Spleen (tissue), 11 donors: ENCODE results near the gene CCDC83. TPM values are rescaled to one million over a fixed set of nuclear protein-coding genes. Genes with fewer than 3 reads are reported as not detected.

Experiments used
- DNase-seq: peaks from one replicate; pipeline ENCODE4 v3.0.0-alpha.2; 2020
- H3K27ac ChIP-seq, 8 donors: fragments of 200-600 bp; sonication (generic) in 7 of 8; 1 replicate in 4 of 8; 2 replicates in 4 of 8; pipeline versions ENCODE4 v1.5.0 to v1.8.0; 2016 to 2021; ENCODE audit warnings: inconsistent platforms in 4 of 8, mild to moderate bottlenecking in 4 of 8, moderate library complexity in 1 of 8
- H3K27me3 ChIP-seq, 7 donors: fragments of 200-600 bp; sonication (generic) in 6 of 7; replicated peaks in 1 of 7; 1 replicate in 4 of 7; 2 replicates in 3 of 7; pipeline versions ENCODE4 v1.5.0 to v1.8.0; 2016 to 2021; ENCODE audit warnings: inconsistent platforms in 3 of 7, mild to moderate bottlenecking in 1 of 7
- H3K36me3 ChIP-seq, 6 donors: fragments of 200-600 bp; sonication (generic) in 5 of 6; 1 replicate in 4 of 6; 2 replicates in 2 of 6; pipeline versions ENCODE4 v1.5.0 to v1.8.0; 2016 to 2021; ENCODE audit warnings: inconsistent platforms in 2 of 6
- H3K4me1 ChIP-seq, 6 donors: fragments of 200-600 bp; sonication (generic) in 5 of 6; 1 replicate in 3 of 6; 2 replicates in 3 of 6; pipeline versions ENCODE4 v1.5.0 to v1.8.0; 2016 to 2021; ENCODE audit warnings: inconsistent platforms in 3 of 6
- H3K4me3 ChIP-seq, 8 donors: fragments of 200-600 bp; sonication (generic) in 7 of 8; 1 replicate in 4 of 8; 2 replicates in 4 of 8; pipeline versions ENCODE4 v1.5.0 to v1.8.0; 2016 to 2021; ENCODE audit warnings: inconsistent platforms in 4 of 8, mild to moderate bottlenecking in 4 of 8, moderate library complexity in 2 of 8
- H3K9me3 ChIP-seq, 8 donors: fragments of 200-600 bp; sonication (generic) in 7 of 8; 1 replicate in 4 of 8; 2 replicates in 4 of 8; pipeline versions ENCODE4 v1.5.0 to v1.8.0; 2016 to 2021; ENCODE audit warnings: inconsistent platforms in 4 of 8
- CTCF ChIP-seq, 11 experiments: fragments of 200-600 bp in 7 of 11; fragments of 450-650 bp in 4 of 11; sonication (generic) in 4 of 11; IDR thresholded peaks in 8 of 11; conservative IDR thresholded peaks in 3 of 11; 1 replicate in 7 of 11; 2 replicates in 4 of 11; pipeline versions ENCODE4 v1.4.0 to v1.8.0; 2016 to 2021; ENCODE audit warnings: antibody characterized with exemption in 11 of 11, inconsistent platforms in 4 of 11, mild to moderate bottlenecking in 1 of 11
- POLR2A ChIP-seq, 3 donors: fragments of 450-650 bp; IDR thresholded peaks; one replicate each; pipeline ENCODE4 v1.5.1; 2017; ENCODE audit warnings: antibody characterized with exemption in 3 of 3, mild to moderate bottlenecking in 1 of 3
- POLR2AphosphoS5 ChIP-seq, 3 donors: sonication (generic); formaldehyde crosslinking; IDR thresholded peaks; one replicate each; pipeline ENCODE4 v1.5.1; 2017; ENCODE audit warnings: antibody characterized with exemption in 3 of 3
- WGBS, 5 donors: extraction: QIAGEN DNeasy Blood & Tissue Kit in 3 of 5; methylation state at CpG; one replicate each; pipeline versions ENCODE4 v1.1.5 to v1.1.7; 2013 to 2018; 5-methylcytosine and 5-hydroxymethylcytosine counted together
- intact Hi-C: fragments of 100-400 bp; cut with DNase I; formaldehyde crosslinking; loops from one replicate; pipeline ENCODE4 v1.15.0; 2023; ENCODE audit warnings: low total_unique reads
- polyA plus RNA-seq, 3 donors: library from polyadenylated mRNA; stranded (reverse); fragments of 200-250 nt; gene quantifications; one replicate each; pipeline ENCODE4 v1.2.1, GENCODE V29; 2013
- total RNA-seq, 7 donors: library from RNA; depleted of rRNA in 3 of 7; stranded (reverse); fragments of >200 nt in 3 of 7; fragmentation: NEBNext Ultra II Directional in 4 of 7; extraction: Animal tissue kit (Norgen Biotek cat#: 25700) in 4 of 7; gene quantifications; one replicate each; pipeline versions ENCODE4 v1.1.0 to v1.2.1, GENCODE V29; 2016 to 2021
- donor health status: healthy with polysubstance abuse.
- donor health status: DM: no; HTN: no; CAD: no; lungs with moderate emphysema.
- donor health status: DM: no; HTN: no; CAD: no.
- donor health status: Bipolar disorder and iron deficiency.
- donor health status: healthy.
- donor health status: DM: no; HTN: no; CAD: no.
- donor health status: DM: yes; HTN: yes; CAD: no.

The CCDC83 gene
- total and polyA plus RNA-seq, 10 donors: not detected

GRCh38 chr11:85884581-85885021 lies 29.4 kb downstream of the CCDC83 start:
- H3K9me3 ChIP-seq: no peaks in the 10 kb centered on the region
- intact Hi-C loops: no loop called here
- H3K4me1 ChIP-seq: no peaks in the 10 kb centered on the region
- TF ChIP-seq CTCF (IDR thresholded peaks at IDR 0.05 in 8 of 11, conservative IDR thresholded peaks at IDR 0.05 in 3 of 11) (no peak), POLR2A (IDR thresholded peaks at IDR 0.05) (no peak), POLR2AphosphoS5 (IDR thresholded peaks at IDR 0.05) (no peak)
- WGBS, 5 donors: 72 to 79% (median 78%) methylated on average over 4 of the region's 4 CpGs
- no peak overlapping the region for H3K4me3 ChIP-seq
- no peak overlapping the region for H3K27ac ChIP-seq
- DNase-seq: no peak
- no peaks in the 10 kb centered on the region for H3K36me3 ChIP-seq
- H3K27me3 ChIP-seq: no peaks in the 10 kb centered on the region

- no peak overlapping the region for H3K4me3 ChIP-seq
- no peaks in the 10 kb centered on the region for H3K27me3 ChIP-seq
- no peak overlapping the region for H3K27ac ChIP-seq
- H3K9me3 ChIP-seq: no peaks in the 10 kb centered on the region
- 72 to 86% (median 76%) methylated on average over 7 of the region's 7 CpGs for WGBS, 5 donors
- H3K36me3 ChIP-seq: no peaks in the 10 kb centered on the region
- no peaks in the 10 kb centered on the region for H3K4me1 ChIP-seq
- intact Hi-C loops: no loop called here
- no peak for DNase-seq
- no peak for TF ChIP-seq CTCF (IDR thresholded peaks at IDR 0.05 in 8 of 11, conservative IDR thresholded peaks at IDR 0.05 in 3 of 11)
- no peak for TF ChIP-seq POLR2AphosphoS5 (IDR thresholded peaks at IDR 0.05)
- TF ChIP-seq POLR2A (IDR thresholded peaks at IDR 0.05): no peak
Measured at GRCh38 chr11:85886089-85887056, 31.2 kb downstream of the CCDC83 start.

- H3K4me1 ChIP-seq: no peaks in the 10 kb centered on the region
- intact Hi-C loops: no loop called here
- TF ChIP-seq POLR2A (IDR thresholded peaks at IDR 0.05) (no peak), POLR2AphosphoS5 (IDR thresholded peaks at IDR 0.05) (no peak), CTCF (IDR thresholded peaks at IDR 0.05 in 8 of 11, conservative IDR thresholded peaks at IDR 0.05 in 3 of 11) (no peak)
- H3K27me3 ChIP-seq: no peaks in the 10 kb centered on the region
- H3K36me3 ChIP-seq: no peaks in the 10 kb centered on the region
- WGBS, 5 donors: 87 to 95% (median 91%) methylated on average over 5 of the region's 5 CpGs
- H3K4me3 ChIP-seq: no peak overlapping the region
- DNase-seq: no peak
- H3K27ac ChIP-seq: no peak overlapping the region
- H3K9me3 ChIP-seq: no peaks in the 10 kb centered on the region
Measured at GRCh38 chr11:85889108-85889507, 33.9 kb downstream of the CCDC83 start.
